Measurements from ENCODE around the gene MKRN2OS.
A peak's percentile ranks its signal among the peaks of the same experiment; 100 is the strongest.
"Not testable (repeated sequence)": the region's sequence is repeated elsewhere in the genome, so short reads cannot be mapped to it uniquely, and the experiment has no call there.

MKRN2OS gene

GRCh38 chr3:12560505-12561190 lies 15.3 kb upstream of the MKRN2OS start:
- DNase-seq = no peak

- DNase-seq = no peak
Measured at GRCh38 chr3:12559520-12559919, 14.2 kb upstream of the MKRN2OS start.

DNA sequence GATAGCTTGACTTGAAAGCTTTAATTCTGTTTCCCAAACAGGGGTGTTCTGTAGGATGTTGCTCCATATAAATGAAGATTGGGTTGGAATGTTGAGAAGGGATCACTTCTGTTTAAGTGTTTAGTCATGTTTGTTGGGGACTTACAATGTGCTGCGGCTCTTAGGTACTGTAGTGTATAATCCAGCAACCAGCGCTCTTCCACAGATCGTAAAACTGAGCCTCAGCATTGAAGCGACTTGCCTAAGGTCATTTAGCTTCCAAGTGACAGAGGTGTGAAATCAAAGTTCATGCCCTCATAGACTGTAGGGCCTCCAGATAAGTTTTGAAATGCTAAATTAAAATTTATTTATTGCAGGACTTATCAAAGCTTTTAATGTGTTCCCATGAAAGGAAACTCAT lies 13.4 kb upstream of the MKRN2OS start:
- DNase-seq = no peak

- DNase-seq = no peak
Measured at GRCh38 chr3:12557473-12558100, 12.3 kb upstream of the MKRN2OS start.

GRCh38 chr3:12556690-12557472 lies 11.6 kb upstream of the MKRN2OS start, which contains the start of gene MKRN2:
Gene MKRN2, plus strand, starts transcription at chr3:12557087. Its CDS starts 64 bp downstream, at chr3:12557151.
- peak; percentile 80 for DNase-seq

GRCh38 chr3:12556314-12556689 lies 11.0 kb upstream of the MKRN2OS start:
- DNase-seq = no peak

DNA sequence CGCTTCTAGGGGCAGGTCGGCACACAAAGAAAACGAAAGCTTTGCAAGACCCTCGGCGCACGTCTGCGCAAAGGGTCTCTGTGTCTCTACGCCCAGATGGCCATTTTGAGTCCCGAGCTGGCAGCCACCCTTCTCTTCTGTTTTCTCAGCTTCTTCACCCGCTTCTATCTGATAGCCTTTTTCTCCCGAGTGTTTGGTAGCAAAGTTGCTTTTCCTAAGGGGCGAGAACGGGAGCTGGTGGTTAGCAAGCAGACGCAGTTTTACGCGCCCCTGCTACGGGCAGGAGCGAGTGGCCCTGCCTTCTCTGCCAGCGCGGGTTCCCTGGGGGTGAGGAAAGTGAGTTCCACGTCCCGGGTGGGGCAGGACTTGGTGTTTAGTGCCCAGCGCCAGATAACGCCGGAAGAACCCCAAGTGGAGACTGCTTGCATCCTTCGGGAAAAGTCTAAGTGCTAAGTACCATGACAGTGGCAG lies 8.7 kb upstream of the MKRN2OS start:
- no peak for DNase-seq

DNA sequence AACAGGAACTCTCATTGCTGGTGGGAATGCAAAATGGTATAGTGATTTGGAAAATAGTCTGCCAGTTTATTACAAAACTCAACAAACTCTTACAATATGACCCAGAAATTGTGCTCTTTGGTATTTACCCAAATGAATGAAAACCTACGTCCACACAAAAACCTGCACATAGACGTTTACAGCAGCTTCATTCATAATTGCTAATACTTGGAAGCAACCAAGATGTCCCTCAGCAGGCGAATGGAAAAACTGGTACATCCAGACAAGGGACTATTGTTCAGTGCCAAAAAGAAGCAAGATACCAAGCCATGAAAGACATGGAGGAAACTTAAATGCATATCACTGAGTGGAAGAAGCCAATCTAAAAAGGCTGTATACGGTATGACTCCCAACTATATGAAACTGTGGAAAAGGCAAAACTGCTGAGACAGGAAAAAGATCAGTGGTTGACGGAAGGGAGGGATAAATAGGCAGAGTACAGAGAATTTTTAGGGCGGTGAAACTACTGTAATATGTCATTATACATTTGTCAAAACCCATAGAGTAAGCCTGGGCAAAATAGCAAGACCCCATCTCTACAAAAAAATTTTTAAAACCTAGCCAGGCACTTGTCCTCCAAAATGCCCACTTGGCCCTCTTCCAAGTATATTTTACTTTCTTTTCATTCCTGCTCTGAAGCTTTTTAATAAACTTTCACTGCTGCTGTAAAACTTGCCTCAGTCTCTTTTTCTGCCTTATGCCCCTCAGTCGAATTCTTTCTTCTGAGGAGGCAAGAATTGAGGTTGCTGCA lies 4.9 kb upstream of the MKRN2OS start:
- no peak for DNase-seq

DNA sequence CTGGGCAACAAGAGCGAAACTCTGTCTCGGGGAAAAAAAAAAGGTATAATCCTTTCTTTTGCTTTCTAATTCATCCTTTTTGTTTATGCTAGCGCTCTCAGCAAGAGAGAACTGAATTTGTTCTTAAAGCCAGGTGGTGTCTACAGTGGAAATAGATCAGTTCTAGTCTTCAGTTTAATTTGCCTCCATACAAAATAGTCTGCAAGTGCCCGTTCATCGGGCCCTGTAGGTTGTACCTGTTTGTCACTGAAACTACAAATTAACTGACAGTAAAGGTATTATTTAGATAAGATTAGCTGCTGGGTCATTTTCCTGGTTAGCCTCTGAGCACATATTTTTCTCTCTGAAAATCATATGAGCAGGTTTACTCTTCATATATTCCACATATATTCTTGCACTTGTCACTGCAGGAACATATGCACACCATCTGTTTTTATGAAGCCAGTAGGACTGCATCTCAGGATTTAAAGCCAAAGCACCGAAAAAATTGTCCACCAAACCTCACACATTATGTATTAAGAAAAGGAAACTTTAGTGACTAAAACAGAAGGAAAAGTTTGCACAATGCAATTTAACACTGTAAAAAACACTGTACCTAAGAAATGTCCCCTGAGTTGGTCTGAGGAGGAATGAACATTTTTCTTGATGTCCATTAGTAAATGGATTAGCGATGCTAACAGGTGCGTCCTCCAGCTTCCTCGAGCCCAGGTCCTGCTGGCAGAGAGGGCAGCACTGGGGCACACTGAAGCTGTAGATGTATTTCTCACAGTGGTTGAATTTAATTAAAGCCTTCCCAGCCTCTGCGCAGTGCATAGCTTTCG lies 437 bp downstream of the MKRN2OS start:
- no peak for DNase-seq

- DNase-seq = not testable (repeated sequence)
Measured at GRCh38 chr3:12543497-12543896, 1.8 kb downstream of the MKRN2OS start.

GRCh38 chr3:12541625-12542024 lies 3.7 kb downstream of the MKRN2OS start:
- DNase-seq = no peak

DNA sequence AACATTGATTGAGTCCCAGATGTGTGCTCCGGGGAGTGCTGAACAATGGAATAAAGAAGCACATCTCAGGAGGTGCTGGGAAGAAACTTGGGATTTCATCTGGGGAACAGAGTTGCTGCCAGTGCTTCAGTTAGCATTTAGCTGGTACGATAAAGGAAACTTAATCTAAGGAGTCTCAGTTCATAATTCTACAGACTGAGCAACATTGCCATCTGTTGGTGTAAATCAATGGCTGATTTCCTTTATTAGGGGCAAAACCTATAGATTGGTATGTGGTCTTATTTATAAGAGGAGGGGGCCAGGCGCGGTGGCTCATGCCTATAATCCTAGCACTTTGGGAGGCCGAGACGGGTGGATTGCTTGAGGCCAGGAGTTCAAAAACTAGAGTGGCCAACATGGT lies 8.9 kb downstream of the MKRN2OS start:
- DNase-seq = no peak

- no peak for DNase-seq
Measured at GRCh38 chr3:12532182-12532581, 13.1 kb downstream of the MKRN2OS start.

DNA sequence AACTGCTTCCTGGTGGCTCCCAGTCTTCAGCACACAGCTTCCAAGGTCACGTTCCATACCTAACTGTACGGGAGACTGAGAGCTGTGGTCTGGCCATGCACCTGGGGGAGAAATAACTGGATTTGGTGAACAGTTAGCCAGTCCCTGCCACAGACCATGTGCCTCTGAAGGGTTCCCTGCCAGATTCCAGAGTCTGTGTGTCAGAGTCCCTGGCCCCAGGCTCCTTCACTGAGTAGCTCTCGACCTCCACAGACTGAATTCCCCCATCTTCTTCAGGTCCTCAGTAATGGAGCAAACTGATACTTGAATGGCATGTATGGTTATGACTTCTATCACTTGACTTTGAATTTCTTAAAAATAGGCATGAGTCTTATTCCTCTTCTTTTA lies 17.5 kb downstream of the MKRN2OS start:
- DNase-seq = no peak

DNA sequence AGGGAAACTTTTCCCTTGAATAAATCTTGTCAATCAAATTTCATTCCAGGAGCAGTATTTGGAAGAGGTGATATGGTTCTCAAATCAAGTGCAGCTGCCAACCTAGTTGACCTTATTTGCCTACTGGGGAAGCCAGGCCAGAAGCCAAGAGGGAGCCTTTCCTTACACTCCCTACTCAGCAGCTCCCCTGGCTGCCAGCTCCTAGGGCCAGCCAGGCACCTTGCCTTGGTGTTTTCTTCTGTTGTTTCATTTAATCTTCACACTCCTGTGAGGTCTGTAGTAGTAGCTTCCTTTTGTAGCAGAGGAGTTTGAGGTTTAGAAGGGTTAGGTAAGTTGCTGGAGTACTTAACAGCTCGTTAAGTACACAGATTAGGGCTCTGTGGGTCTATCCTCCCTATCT lies 22.6 kb downstream of the MKRN2OS start:
- DNase-seq = no peak

DNA sequence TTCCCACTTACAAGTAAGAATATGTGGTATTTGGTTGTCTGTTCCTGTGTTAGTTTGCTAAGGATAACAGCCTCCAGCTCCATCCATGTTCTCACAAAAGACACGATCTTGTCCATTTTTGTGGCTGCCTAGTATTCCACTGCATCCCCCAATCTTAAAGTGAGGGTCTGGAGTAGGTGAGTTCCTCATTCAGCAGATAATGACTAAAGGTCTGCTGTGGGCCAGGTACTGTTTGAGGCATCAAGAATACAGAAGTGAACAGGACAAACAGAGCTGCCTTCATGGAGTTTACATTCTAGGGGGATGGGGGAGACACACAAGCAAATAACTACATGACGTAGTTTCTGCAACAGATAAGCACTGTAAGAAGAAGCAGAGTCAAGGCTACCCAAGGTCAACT lies 24.3 kb downstream of the MKRN2OS start:
- DNase-seq = no peak

- DNase-seq = no peak
Measured at GRCh38 chr3:12518261-12519028, 26.9 kb downstream of the MKRN2OS start.

DNA sequence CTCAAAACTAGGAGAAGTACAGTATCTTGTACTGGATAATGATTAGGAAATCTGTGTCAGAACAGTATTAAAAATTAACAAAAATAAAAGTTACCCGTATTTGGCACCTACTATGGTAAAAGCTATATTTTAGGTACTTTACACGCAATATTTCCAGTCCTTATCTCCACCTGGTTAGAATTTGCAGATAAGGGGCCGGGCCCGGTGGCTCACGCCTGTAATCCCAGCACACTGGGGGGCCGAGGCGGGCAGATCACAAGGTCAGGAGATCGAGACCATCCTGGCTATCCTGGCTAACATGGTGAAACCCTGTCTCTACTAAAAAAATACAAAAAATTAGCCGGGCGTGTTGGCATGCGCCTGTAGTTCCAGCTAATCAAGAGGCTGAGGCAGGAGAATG lies 28.4 kb downstream of the MKRN2OS start:
- DNase-seq = no peak

- no peak for DNase-seq
Measured at GRCh38 chr3:12515631-12516030, 29.7 kb downstream of the MKRN2OS start.

GRCh38 chr3:12513694-12514446 lies 31.4 kb downstream of the MKRN2OS start:
- DNase-seq = no peak
